Measurements from ENCODE around the gene COL23A1.

COL23A1 gene

GRCh38 chr5:178189433-178189832 is 400.8 kb downstream of the COL23A1 start:
- H3K4me3 Mint-ChIP-seq: no peak overlapping the region
- H3K27ac Mint-ChIP-seq: no peak overlapping the region
- peaks cover 12% of the 10 kb centered on the region for H3K27me3 Mint-ChIP-seq (ENCODE audit: low read depth, poor library complexity)
- DNase-seq: no peak
- H3K4me1 Mint-ChIP-seq: peaks cover 12% of the 10 kb centered on the region
- peaks cover 18% of the 10 kb centered on the region for H3K9me3 Mint-ChIP-seq
- TF ChIP-seq CTCF (IDR thresholded peaks at IDR 0.05): no peak
- peaks cover 7% of the 10 kb centered on the region for H3K36me3 Mint-ChIP-seq (ENCODE audit: low read depth)

Measured in nephron progenitor cell (in vitro differentiated cells).